HEK293 (cell line): ENCODE data around the gene CYBRD1.

Source experiments
- CTCF ChIA-PET: fragments of 350-600 bp; formaldehyde crosslinking; extraction: SDS; loops from one replicate; lab custom pipeline; 2021; ENCODE audit warnings: antibody characterized with exemption; lab: Yijun Ruan, JAX
- POLR2A ChIA-PET: fragments of 300-600 bp; formaldehyde crosslinking; extraction: SDS; loops from one replicate; lab custom pipeline; 2020; ENCODE audit warnings: antibody characterized with exemption, inconsistent platforms; lab: Yijun Ruan, JAX
- H3K27ac ChIP-seq: fragments of 200-500 bp; sonication (Bioruptor generic); 2 replicates; pipeline ENCODE4 v1.5.1; 2014; ENCODE audit warnings: low read depth, low read length, control low read depth, inconsistent platforms; ENCODE audit errors: extremely low read depth
- H3K36me3 ChIP-seq, 2 experiments: fragments of 200-500 bp in 1 of 2; sonication (Bioruptor generic) in 1 of 2; 1 replicate in 1 of 2; 2 replicates in 1 of 2; pipeline ENCODE4 v1.5.1; 2014 to 2017; ENCODE audit warnings: inconsistent platforms in 2 of 2, low read length in 2 of 2; ENCODE audit not compliant: control insufficient read depth in 2 of 2, insufficient read depth in 1 of 2
- H3K4me1 ChIP-seq: fragments of 200-500 bp; sonication (Bioruptor generic); 2 replicates; pipeline ENCODE4 v1.5.1; 2014; ENCODE audit warnings: mild to moderate bottlenecking, low read length, inconsistent platforms; ENCODE audit not compliant: control insufficient read depth, insufficient read depth
- H3K4me3 ChIP-seq: 2 replicates; pipeline ENCODE4 v1.5.1; 2011; ENCODE audit warnings: low read depth, mild to moderate bottlenecking, control low read depth, low read length, moderate library complexity
- H3K9me3 ChIP-seq: fragments of 200-500 bp; sonication (Bioruptor generic); 2 replicates; pipeline ENCODE4 v1.5.1; 2014; ENCODE audit warnings: low read depth, low read length, inconsistent platforms; ENCODE audit not compliant: control insufficient read depth, insufficient read depth
- CTCF ChIP-seq: fragments of 450-650 bp; formaldehyde crosslinking; IDR thresholded peaks from 2 replicates; pipeline ENCODE4 v1.5.1; 2016; ENCODE audit warnings: missing biosample characterization, missing genetic modification characterization
- GFI1B ChIP-seq: fragments of 450-650 bp; formaldehyde crosslinking; IDR thresholded peaks from 2 replicates; pipeline ENCODE4 v1.5.1; 2016; ENCODE audit warnings: missing biosample characterization, missing genetic modification characterization
- GLIS2 ChIP-seq: fragments of 450-650 bp; formaldehyde crosslinking; IDR thresholded peaks from 2 replicates; pipeline ENCODE4 v1.5.1; 2016; ENCODE audit warnings: missing biosample characterization, missing genetic modification characterization
- KLF10 ChIP-seq: fragments of 450-650 bp; IDR thresholded peaks from 2 replicates; pipeline ENCODE4 v1.5.1; 2018; ENCODE audit warnings: missing biosample characterization, mild to moderate bottlenecking, missing genetic modification characterization
- SETDB1 ChIP-seq: IDR thresholded peaks from one replicate; pipeline ENCODE4 v1.6.1; 2017; ENCODE audit warnings: mild to moderate bottlenecking, low read length, moderate library complexity, mixed read lengths; ENCODE audit not compliant: insufficient read length
- YY1 ChIP-seq: fragments of 450-650 bp; formaldehyde crosslinking; IDR thresholded peaks from 2 replicates; pipeline ENCODE4 v1.5.1; 2018; ENCODE audit warnings: missing biosample characterization, missing genetic modification characterization
- ZBTB44 ChIP-seq: fragments of 450-650 bp; IDR thresholded peaks from 2 replicates; pipeline ENCODE4 v1.5.1; 2018; ENCODE audit warnings: missing biosample characterization, mild to moderate bottlenecking, missing genetic modification characterization
- ZBTB49 ChIP-seq: fragments of 450-650 bp; formaldehyde crosslinking; IDR thresholded peaks from 2 replicates; pipeline ENCODE4 v1.5.1; 2016; ENCODE audit warnings: missing biosample characterization, missing genetic modification characterization, low read depth
- ZFP69B ChIP-seq: fragments of 450-650 bp; formaldehyde crosslinking; IDR thresholded peaks from 2 replicates; pipeline ENCODE4 v1.5.1; 2016; ENCODE audit warnings: missing biosample characterization, missing genetic modification characterization
- ZIC2 ChIP-seq: fragments of 450-650 bp; formaldehyde crosslinking; IDR thresholded peaks from 2 replicates; pipeline ENCODE4 v1.5.1; 2016; ENCODE audit warnings: missing biosample characterization, missing genetic modification characterization
- ZNF138 ChIP-seq: fragments of 450-650 bp; formaldehyde crosslinking; IDR thresholded peaks from 2 replicates; pipeline ENCODE4 v1.5.1; 2016; ENCODE audit warnings: missing biosample characterization, missing genetic modification characterization, borderline replicate concordance
- ZNF174 ChIP-seq: fragments of 450-650 bp; formaldehyde crosslinking; IDR thresholded peaks from 2 replicates; pipeline ENCODE4 v1.5.0; 2017; ENCODE audit warnings: missing biosample characterization, mild to moderate bottlenecking, missing genetic modification characterization
- ZNF23 ChIP-seq: fragments of 450-650 bp; formaldehyde crosslinking; IDR thresholded peaks from 2 replicates; pipeline ENCODE4 v1.5.1; 2016; ENCODE audit warnings: missing biosample characterization, missing genetic modification characterization, borderline replicate concordance
- ZNF266 ChIP-seq: fragments of 450-650 bp; formaldehyde crosslinking; IDR thresholded peaks from 2 replicates; pipeline ENCODE4 v1.5.1; 2016; ENCODE audit warnings: missing biosample characterization, missing genetic modification characterization, low read depth
- ZNF350 ChIP-seq: fragments of 450-650 bp; formaldehyde crosslinking; IDR thresholded peaks from 2 replicates; pipeline ENCODE4 v1.5.0; 2017; ENCODE audit warnings: missing biosample characterization, mild to moderate bottlenecking, missing genetic modification characterization
- ZNF426 ChIP-seq: fragments of 450-650 bp; formaldehyde crosslinking; IDR thresholded peaks from 2 replicates; pipeline ENCODE4 v1.5.1; 2017; ENCODE audit warnings: missing biosample characterization, missing genetic modification characterization, mild to moderate bottlenecking, inconsistent platforms, moderate library complexity
- ZNF514 ChIP-seq: fragments of 450-650 bp; formaldehyde crosslinking; IDR thresholded peaks from 2 replicates; pipeline ENCODE4 v1.5.1; 2016; ENCODE audit warnings: missing biosample characterization, missing genetic modification characterization
- ZNF530 ChIP-seq: fragments of 450-650 bp; formaldehyde crosslinking; IDR thresholded peaks from 2 replicates; pipeline ENCODE4 v1.5.1; 2016; ENCODE audit warnings: low read depth, missing biosample characterization, missing genetic modification characterization
- ZNF548 ChIP-seq: fragments of 450-650 bp; formaldehyde crosslinking; IDR thresholded peaks from 2 replicates; pipeline ENCODE4 v1.5.1; 2016; ENCODE audit warnings: missing biosample characterization, missing genetic modification characterization
- ZNF585B ChIP-seq: fragments of 450-650 bp; formaldehyde crosslinking; IDR thresholded peaks from 2 replicates; pipeline ENCODE4 v1.5.1; 2016; ENCODE audit warnings: missing biosample characterization, missing genetic modification characterization
- ZNF639 ChIP-seq: fragments of 450-650 bp; formaldehyde crosslinking; IDR thresholded peaks from 2 replicates; pipeline ENCODE4 v1.5.1; 2016; ENCODE audit warnings: missing biosample characterization, missing genetic modification characterization
- ZNF704 ChIP-seq: fragments of 450-650 bp; formaldehyde crosslinking; IDR thresholded peaks from 2 replicates; pipeline ENCODE4 v1.5.1; 2016; ENCODE audit warnings: missing biosample characterization, missing genetic modification characterization
- ZNF707 ChIP-seq: fragments of 450-650 bp; formaldehyde crosslinking; IDR thresholded peaks from 2 replicates; pipeline ENCODE4 v1.5.1; 2016; ENCODE audit warnings: missing biosample characterization, missing genetic modification characterization

The CYBRD1 gene

GRCh38 chr2:171540437-171540836 lies 18.2 kb downstream of the CYBRD1 start:
- H3K9me3 ChIP-seq = no peaks in the 10 kb centered on the region
- no peak overlapping the region for H3K27ac ChIP-seq
- POLR2A ChIA-PET = no interaction called here
- H3K36me3 ChIP-seq = no peaks in the 10 kb centered on the region; a peak in 1 of 3 replicates
- no peak overlapping the region for H3K4me3 ChIP-seq
- TF ChIP-seq ZNF266 = no peak
- no peak for TF ChIP-seq ZNF426
- no peak for TF ChIP-seq ZNF350 (tag by site-specific recombination)
- TF ChIP-seq ZNF585B (tag by site-specific recombination) = no peak
- TF ChIP-seq ZNF530 = no peak
- TF ChIP-seq ZNF23 (tag by site-specific recombination) = no peak
- no peak for TF ChIP-seq SETDB1
- TF ChIP-seq ZNF514 (tag by site-specific recombination) = no peak
- TF ChIP-seq ZNF704 = no peak
- TF ChIP-seq GLIS2 (tag by site-specific recombination) = no peak
- no peak for TF ChIP-seq GFI1B (tag by site-specific recombination)
- no peak for TF ChIP-seq ZNF138 (tag by site-specific recombination)
- TF ChIP-seq ZBTB49 (tag by site-specific recombination) = no peak
- TF ChIP-seq KLF10 (tag by site-specific recombination) = no peak
- no peak for TF ChIP-seq ZNF548
- TF ChIP-seq, all 188 proteins: peak for 0
- H3K4me1 ChIP-seq = no peaks in the 10 kb centered on the region
- CTCF ChIA-PET = interaction anchor here (0.6 kb wide), 1 partner anchor 114 kb away, joined by 3 read pairs; no protein-coding TSS in a partner anchor

- TF ChIP-seq ZFP69B (no peak), CTCF (peak; percentile 60), ZNF707 (no peak), ZIC2 (tag by site-specific recombination) (peak; percentile 71), ZBTB44 (tag by site-specific recombination) (peak; percentile 71), YY1 (tag by site-specific recombination) (peak; percentile 30; the same call in 1 of the 2 replicates), ZNF174 (tag by site-specific recombination) (no peak), ZNF639 (tag by site-specific recombination) (no peak)
- POLR2A ChIA-PET = no interaction called here
- CTCF ChIA-PET = interaction anchor here (0.6 to 0.8 kb wide), 4 partner anchors 33 to 1288 kb away, joined by 3 to 4 read pairs (median 3); no protein-coding TSS in a partner anchor
- H3K9me3 ChIP-seq = no peaks in the 10 kb centered on the region
- no peaks in the 10 kb centered on the region for H3K4me1 ChIP-seq
- H3K27ac ChIP-seq = no peak overlapping the region
- H3K36me3 ChIP-seq = no peaks in the 10 kb centered on the region; a peak in 1 of 3 replicates
- H3K4me3 ChIP-seq = no peak overlapping the region
Observed at GRCh38 chr2:171541202-171541887, 19.1 kb downstream of the CYBRD1 start.
